Nephron (organoid): ENCODE data around the gene SLCO2B1.

ENCODE experiments used
- H3K27ac Mint-ChIP-seq, 3 experiments: 2 replicates each; pipeline ENCODE4 v1.8.0; 2020; ENCODE audit warnings: mixed read lengths in 3 of 3, mild to moderate bottlenecking in 2 of 3, moderate library complexity in 1 of 3
- H3K27me3 Mint-ChIP-seq: 2 replicates; pipeline ENCODE4 v1.8.0; 2021; ENCODE audit warnings: low read depth, mild to moderate bottlenecking, moderate library complexity, mixed read lengths
- H3K36me3 Mint-ChIP-seq: 2 replicates; pipeline ENCODE4 v1.8.0; 2020; ENCODE audit warnings: low read depth, mixed read lengths
- H3K4me1 Mint-ChIP-seq: 2 replicates; pipeline ENCODE4 v1.8.0; 2020; ENCODE audit warnings: mixed read lengths
- H3K4me3 Mint-ChIP-seq, 3 experiments: 2 replicates each; pipeline ENCODE4 v1.8.0; 2020; ENCODE audit warnings: mild to moderate bottlenecking in 3 of 3, mixed read lengths in 3 of 3, moderate library complexity in 2 of 3
- H3K9me3 Mint-ChIP-seq: 2 replicates; pipeline ENCODE4 v1.8.0; 2020; ENCODE audit warnings: mixed read lengths
- CTCF ChIP-seq, 3 experiments: fragments of 200-600 bp; sonication (generic); IDR thresholded peaks; one replicate each; pipeline ENCODE4 v1.5.0; 2021; ENCODE audit warnings: antibody characterized with exemption in 3 of 3; ENCODE audit not compliant: unreplicated experiment in 3 of 3

The SLCO2B1 gene

GRCh38 chr11:75132080-75132479, 18.8 kb upstream of the SLCO2B1 start:
- no peaks in the 10 kb centered on the region for H3K4me1 Mint-ChIP-seq
- TF ChIP-seq CTCF (IDR thresholded peaks at IDR 0.05; ENCODE audit: unreplicated experiment in 3 of 3): no peak
- peaks cover 6% of the 10 kb centered on the region for H3K9me3 Mint-ChIP-seq
- no peak overlapping the region for H3K4me3 Mint-ChIP-seq
- no peak overlapping the region for H3K27ac Mint-ChIP-seq
- H3K36me3 Mint-ChIP-seq: no peaks in the 10 kb centered on the region
- H3K27me3 Mint-ChIP-seq: peaks cover 20% of the 10 kb centered on the region

GRCh38 chr11:75133976-75134375, 16.9 kb upstream of the SLCO2B1 start:
- Mint-ChIP-seq H3K36me3 (no peaks in the 10 kb centered on the region), H3K27me3 (peaks cover 34% of the 10 kb centered on the region), H3K9me3 (peaks cover 2% of the 10 kb centered on the region), H3K27ac (no peak overlapping the region), H3K4me1 (no peaks in the 10 kb centered on the region), H3K4me3 (no peak overlapping the region)
- no peak for TF ChIP-seq CTCF (IDR thresholded peaks at IDR 0.05; ENCODE audit: unreplicated experiment in 3 of 3)

- Mint-ChIP-seq H3K9me3 (no peaks in the 10 kb centered on the region), H3K27ac (no peak overlapping the region), H3K4me3 (no peak overlapping the region), H3K27me3 (peaks cover 40% of the 10 kb centered on the region), H3K36me3 (no peaks in the 10 kb centered on the region), H3K4me1 (no peaks in the 10 kb centered on the region)
- TF ChIP-seq CTCF (IDR thresholded peaks at IDR 0.05; ENCODE audit: unreplicated experiment in 3 of 3): no peak
Measured at GRCh38 chr11:75135021-75135650, 15.8 kb upstream of the SLCO2B1 start.

- Mint-ChIP-seq H3K4me1 (no peaks in the 10 kb centered on the region), H3K27ac (no peak overlapping the region), H3K36me3 (no peaks in the 10 kb centered on the region), H3K9me3 (no peaks in the 10 kb centered on the region), H3K4me3 (no peak overlapping the region), H3K27me3 (peaks cover 45% of the 10 kb centered on the region)
- no peak for TF ChIP-seq CTCF (IDR thresholded peaks at IDR 0.05; ENCODE audit: unreplicated experiment in 3 of 3)
Measured at GRCh38 chr11:75135651-75136050, 15.3 kb upstream of the SLCO2B1 start.

GRCh38 chr11:75140269-75141138, 10.4 kb upstream of the SLCO2B1 start:
- TF ChIP-seq CTCF (IDR thresholded peaks at IDR 0.05; ENCODE audit: unreplicated experiment in 3 of 3): peak; percentile 85 to 90 (median 86)
- no peak overlapping the region for H3K4me3 Mint-ChIP-seq
- no peaks in the 10 kb centered on the region for H3K36me3 Mint-ChIP-seq
- peaks cover 5% of the 10 kb centered on the region for H3K4me1 Mint-ChIP-seq
- H3K27me3 Mint-ChIP-seq: peaks cover 43% of the 10 kb centered on the region
- no peaks in the 10 kb centered on the region for H3K9me3 Mint-ChIP-seq
- no peak overlapping the region for H3K27ac Mint-ChIP-seq
